HG03039 (cell line): Measurements from ENCODE around the gene LDLRAD4.
"Not testable (repeated sequence)": the region's sequence is repeated elsewhere in the genome, so short reads cannot be mapped to it uniquely, and the experiment has no call there.

Source experiments
- ATAC-seq: cut with Tn5 transposase; IDR thresholded peaks from one replicate; pipeline ENCODE4 v1.9.1; 2021; ENCODE audit warnings: mild to moderate bottlenecking, moderate library complexity; ENCODE audit not compliant: unreplicated experiment

The LDLRAD4 gene

GRCh38 chr18:13603304-13604019 is 384.9 kb downstream of the LDLRAD4 start:
- ATAC-seq = no peak

DNA sequence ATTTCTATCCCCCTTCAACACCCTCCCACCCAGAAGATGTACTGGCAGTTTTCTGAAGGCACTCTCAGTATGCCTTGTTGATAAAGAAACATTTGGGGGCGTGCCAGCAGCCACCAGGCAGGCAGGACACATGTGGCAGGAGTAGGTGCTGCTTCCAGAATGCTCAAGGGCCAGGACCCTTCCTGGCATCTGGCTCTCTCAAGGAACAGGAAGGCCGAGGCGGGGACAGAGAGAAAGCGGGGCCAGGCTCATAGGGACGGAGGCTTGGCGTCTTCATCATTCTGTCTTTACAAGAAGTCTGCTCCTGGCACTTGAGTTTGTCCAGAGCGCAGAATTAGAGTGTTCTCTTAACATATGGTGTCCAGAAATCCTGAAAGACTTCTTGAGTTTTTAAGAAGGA is 386.2 kb downstream of the LDLRAD4 start:
- no peak for ATAC-seq

- no peak for ATAC-seq
Measured at GRCh38 chr18:13605477-13605876, 386.9 kb downstream of the LDLRAD4 start.

DNA sequence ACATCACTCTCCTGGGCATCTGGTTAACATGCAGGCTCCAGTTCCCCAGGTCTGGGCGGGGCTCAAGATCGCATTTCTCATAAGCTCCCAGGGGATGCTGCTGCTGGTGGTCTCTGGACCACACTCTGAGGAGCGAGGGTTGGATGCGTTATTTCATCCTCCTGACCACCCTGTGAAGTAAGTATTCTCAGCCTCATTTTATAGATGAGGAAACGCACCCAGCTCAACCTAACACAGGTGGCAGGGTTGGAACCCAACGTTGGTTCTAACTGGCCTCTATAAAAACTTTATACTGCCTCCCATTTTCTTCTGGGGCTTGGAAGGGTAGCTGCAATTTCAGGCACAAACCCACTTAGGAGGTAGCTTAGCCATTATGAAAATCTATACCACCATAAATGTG is 387.3 kb downstream of the LDLRAD4 start:
- no peak for ATAC-seq

GRCh38 chr18:13606604-13607254 is 388.2 kb downstream of the LDLRAD4 start:
- ATAC-seq = no peak

GRCh38 chr18:13608024-13608562 is 389.5 kb downstream of the LDLRAD4 start:
- ATAC-seq = not testable (repeated sequence)

DNA sequence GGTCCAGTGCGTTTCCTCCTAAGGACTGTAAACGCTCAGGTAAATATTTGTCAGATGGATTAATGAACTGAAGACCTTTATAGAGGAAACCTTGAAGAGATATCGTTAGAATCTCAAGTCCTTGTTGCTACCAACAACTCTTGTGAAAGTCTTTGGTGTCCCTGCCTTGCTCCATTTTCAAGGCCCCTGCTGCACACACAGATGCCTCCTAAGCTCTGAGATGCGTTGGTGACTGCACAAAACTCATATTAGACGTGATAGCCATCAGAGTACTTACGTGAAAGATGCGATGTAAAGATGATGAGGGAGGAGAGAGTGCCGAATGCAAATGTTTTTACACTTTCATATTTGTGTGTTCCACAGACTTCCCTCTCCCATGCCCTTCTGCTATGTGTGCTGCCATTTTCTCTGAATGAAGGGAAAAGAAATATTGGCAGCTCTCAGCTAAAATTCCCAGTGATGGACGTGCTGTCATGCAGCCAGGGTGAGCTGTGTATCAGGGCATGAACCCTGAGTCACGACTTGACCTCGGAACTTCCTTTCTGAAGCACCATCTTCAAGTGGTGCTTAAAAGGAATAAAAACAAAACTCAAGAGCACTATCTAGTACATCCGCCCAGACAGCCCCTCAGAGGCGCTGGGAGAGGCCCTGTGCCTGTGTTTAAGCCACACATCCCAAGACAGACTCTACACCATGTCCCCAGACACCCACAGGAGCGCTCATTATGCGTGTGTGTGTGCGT is 390.4 kb downstream of the LDLRAD4 start:
- no peak for ATAC-seq

- ATAC-seq = no peak
Measured at GRCh38 chr18:13610555-13611141, 392.1 kb downstream of the LDLRAD4 start.

DNA sequence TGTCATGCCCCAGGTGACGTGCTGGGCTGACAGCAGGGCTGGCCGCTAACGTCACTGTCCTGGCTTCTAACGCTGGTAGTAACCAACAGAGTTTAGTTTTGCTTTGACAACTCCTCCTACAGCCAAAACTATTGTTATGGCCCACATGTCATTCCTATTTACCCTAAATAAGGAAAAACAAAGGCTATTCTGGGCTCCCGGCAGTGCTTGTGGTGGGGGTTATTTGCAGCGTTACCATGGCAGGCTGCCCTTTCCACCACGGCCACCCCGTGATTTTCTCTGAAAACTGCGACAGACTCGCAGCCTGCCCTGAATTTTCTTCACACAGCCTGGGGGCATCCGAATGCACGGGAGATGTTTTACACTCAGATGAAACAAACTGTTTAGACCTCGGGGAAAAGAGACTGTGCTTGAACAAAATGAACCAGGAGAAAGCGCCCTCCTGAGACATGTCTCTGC is 392.6 kb downstream of the LDLRAD4 start:
- no peak for ATAC-seq

DNA sequence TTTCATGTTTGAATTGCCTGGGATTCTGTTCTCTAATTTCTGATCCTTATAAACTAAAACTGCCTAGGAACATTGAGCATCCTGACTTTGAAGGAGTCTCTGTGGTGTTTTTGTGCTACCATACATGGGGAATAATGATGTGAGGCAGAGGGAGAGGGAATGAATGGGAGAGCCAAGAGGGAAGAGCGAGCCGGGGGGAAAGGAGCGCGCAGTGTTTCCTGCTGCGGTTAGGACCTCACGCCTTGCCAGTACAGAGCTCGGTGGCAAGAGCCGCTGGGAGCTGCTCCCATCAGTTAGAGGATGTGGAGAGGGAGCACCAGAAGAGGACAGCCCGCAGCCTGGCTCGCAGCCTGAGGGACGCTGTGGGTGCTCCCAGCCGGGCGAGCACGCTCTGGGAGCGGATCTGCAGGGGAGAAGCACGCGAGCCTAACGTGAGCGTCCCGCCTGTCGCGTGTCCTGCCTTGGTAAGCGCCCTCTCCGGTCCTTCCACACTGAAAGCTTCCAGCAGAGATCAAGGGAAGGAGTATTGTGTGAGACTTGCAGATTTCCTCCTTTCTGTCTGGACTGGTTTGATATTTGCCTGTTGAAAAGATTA is 393.1 kb downstream of the LDLRAD4 start:
- ATAC-seq = peak; percentile 10

DNA sequence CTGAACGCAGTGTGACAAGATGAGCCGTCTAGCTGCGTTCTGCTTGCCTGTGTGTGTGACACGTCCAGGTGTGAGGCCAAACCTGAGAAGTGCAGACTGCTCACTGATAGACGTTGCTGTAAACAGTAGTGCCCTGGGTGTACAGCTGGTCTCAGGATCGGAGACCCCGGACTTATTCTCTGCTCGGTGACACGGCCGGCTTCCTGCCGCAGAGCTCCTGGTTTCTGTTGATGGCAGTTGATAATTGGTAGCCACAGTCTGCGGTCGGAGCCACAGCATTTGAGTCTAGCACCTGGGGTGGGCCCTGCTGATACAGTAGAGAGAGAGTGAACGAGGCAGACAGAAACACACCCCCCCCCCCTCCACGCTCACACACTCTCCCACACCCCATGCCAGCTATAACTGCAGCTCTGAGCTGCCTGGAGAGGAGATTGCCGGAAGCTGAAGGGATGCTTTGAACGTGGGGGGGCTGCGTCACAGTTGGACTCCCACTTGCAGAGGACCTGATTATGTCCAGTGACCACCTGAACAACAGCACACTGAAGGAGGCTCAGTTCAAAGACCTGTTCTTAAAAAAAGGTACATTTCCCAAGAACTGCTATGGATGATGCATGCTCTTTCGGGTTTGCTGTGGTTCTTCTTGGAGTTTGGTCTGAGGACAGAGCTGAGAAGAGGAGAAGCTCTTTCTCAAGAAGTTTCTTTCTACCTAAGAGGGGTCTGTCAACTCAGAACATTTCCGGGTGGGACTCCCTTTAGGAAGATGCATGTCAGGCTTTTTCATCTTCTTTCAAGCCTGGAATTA is 393.8 kb downstream of the LDLRAD4 start:
- ATAC-seq = peak; percentile 49

DNA sequence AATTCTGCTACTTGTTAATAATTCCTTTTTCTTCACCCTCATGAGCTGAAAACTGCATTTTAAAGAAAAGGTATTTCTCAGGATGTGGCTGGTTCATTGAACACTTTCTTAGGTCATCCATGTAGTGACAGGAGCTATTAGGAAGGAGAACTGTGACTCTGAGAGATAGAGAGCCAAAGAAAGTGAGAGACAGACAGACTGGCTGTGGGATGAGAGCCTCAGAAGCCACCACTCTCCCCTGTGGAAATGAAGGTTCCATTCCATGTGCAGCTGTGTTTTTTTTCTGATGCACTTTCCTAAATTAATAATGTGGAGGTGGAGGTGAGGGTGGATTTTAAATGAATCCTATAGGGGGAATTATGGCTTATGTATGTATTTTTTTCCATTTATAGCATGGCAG is 394.5 kb downstream of the LDLRAD4 start:
- no peak for ATAC-seq

GRCh38 chr18:13613591-13614501 is 395.3 kb downstream of the LDLRAD4 start:
- no peak for ATAC-seq

GRCh38 chr18:13614641-13615288 is 396.2 kb downstream of the LDLRAD4 start:
- ATAC-seq = no peak

DNA sequence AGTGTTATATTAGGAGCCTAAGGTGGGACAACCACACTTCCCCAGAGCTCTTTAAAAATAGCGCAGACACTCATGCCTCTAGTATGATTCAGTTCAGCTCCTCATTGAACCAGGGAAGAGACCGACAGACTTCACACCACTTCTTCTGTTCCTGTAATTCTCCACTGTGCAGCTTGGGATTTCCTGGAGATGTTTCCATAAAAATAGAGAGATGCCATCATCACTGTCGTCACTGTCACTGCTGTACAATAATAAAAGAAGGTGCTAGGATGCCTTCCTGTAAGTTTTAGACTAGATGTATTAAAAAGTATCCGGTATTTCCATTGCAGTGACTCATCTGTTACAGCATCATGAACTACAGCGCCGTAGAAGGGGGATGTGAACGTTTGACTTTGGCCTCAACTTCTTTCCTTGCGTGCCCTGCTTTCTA is 396.9 kb downstream of the LDLRAD4 start:
- no peak for ATAC-seq

- ATAC-seq = no peak
Measured at GRCh38 chr18:13616041-13616440, 397.5 kb downstream of the LDLRAD4 start.

DNA sequence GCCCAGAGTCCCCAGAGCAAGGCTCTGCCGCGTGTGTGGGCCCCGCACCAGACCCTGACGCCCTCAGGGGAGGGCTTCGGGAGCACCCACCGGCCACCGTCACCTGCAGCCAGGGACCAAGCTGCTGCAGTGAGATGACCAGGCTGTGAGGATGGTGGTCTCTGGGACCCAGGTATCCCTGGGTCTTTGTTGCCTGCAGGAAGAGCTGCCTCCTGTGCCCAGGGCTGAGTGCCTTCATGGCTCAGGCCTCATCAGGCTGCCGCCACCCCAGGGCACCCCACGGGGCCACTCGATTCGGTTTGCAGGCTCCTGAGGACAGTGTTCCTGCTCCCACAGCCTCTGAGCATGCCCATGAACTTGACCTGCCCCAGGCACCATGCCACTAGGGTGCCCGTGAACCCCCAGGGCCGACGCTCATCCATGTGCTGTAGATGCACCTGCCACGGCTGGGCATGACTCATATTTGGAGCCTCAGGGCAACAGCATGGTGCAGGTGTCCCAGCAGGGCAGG is 398.0 kb downstream of the LDLRAD4 start:
- no peak for ATAC-seq

DNA sequence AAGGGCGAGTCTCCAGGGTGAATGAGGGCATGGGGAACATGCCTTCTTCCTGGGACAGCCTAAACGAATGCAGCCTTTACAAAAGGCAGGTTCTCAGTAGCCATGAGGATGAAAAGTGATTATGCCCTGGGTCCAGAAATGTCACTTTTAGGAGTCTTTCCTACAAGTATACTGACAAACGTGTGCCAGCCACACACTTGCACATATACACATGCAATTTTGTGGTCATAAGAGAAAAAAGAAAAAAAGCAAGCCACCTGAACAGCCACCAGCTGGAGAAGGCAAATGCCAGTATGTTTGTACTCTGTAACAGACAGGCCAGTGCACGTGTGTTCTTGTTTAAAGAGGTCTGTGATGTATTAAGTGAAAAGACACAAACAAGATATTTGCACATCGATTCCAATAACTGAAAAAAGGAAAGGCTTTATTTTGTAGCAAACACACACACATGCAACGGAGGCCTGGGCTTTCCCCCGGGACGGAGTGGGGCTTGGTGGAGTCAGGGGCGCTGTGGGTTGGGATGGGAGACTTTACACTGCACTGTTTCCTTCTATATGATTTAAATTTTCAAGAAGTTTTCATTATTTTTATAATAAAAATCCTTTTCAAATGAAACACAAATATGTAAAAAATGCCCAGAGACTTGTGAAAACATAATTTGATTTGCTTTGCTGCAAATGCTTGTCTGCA is 399.4 kb downstream of the LDLRAD4 start:
- no peak for ATAC-seq
